ENCODE results near the gene FAM219A.
"Not testable (repeated sequence)": the region's sequence is repeated elsewhere in the genome, so short reads cannot be mapped to it uniquely, and the experiment has no call there.

FAM219A gene

DNA sequence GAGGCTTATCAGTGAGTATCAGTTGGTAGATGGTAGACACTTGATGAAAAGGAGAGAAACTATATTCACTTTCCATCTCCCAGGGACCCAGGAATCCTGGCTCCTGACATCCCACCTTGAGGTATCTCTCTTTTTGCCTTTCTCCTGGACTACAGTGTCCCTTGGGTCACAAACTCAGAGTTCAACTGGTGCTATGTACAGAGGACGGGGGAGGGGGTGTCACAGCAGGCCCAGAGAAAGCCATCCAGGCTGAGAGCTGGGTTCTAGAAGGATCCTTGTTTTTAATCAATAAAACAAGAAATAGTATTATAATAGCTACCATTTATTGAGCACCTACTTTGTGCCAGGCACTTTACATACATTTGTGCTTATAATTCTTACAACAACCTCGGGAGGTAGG is 92.0 kb downstream of the FAM219A start:
- Histone ChIP-seq H3K27me3 (no peaks in the 10 kb centered on the region), H3K4me3 (no peak overlapping the region), H3K4me1 (no peaks in the 10 kb centered on the region), H3K9ac (no peak overlapping the region), H3K4me2 (no peak overlapping the region), H4K20me1 (no peaks in the 10 kb centered on the region), H3K27ac (no peak overlapping the region), H3K9me3 (peaks cover 35% of the 10 kb centered on the region), H3K36me3 (peaks cover 29% of the 10 kb centered on the region)
- no peak for TF ChIP-seq Cebpa-rat (IDR thresholded peaks at IDR 0.05)

DNA sequence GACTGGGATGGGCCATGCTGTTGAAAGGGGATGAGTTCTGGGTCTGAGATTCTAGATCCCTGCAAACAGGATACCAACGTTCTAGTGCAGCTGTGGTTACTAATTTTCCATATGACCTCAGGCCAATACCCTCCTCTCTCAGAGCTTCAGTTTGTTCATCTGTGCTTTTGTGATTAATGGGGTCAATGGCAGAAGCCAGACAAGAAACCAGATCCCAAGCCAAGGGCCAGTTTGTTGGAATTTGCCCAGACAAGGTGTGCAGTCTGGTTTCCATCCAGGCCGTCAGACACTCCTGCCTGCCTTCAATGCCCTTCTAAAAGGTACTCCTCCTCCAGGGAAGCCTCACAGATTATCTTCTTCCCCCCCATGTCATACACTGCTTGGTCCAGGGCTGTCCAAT is 93.1 kb downstream of the FAM219A start:
- Histone ChIP-seq H3K36me3 (peaks cover 18% of the 10 kb centered on the region), H3K9me3 (peaks cover 24% of the 10 kb centered on the region), H3K27ac (no peak overlapping the region), H3K4me3 (no peak overlapping the region), H4K20me1 (no peaks in the 10 kb centered on the region), H3K9ac (no peak overlapping the region), H3K4me2 (no peak overlapping the region), H3K27me3 (no peaks in the 10 kb centered on the region), H3K4me1 (no peaks in the 10 kb centered on the region)
- no peak for TF ChIP-seq Cebpa-rat (IDR thresholded peaks at IDR 0.05)

GRCh38 chr9:34363619-34364351 is 94.6 kb downstream of the FAM219A start:
- Histone ChIP-seq H3K4me3 (no peak overlapping the region), H3K4me1 (no peaks in the 10 kb centered on the region), H4K20me1 (no peaks in the 10 kb centered on the region), H3K4me2 (no peak overlapping the region), H3K36me3 (peaks cover 10% of the 10 kb centered on the region), H3K9ac (no peak overlapping the region), H3K27me3 (no peaks in the 10 kb centered on the region), H3K27ac (no peak overlapping the region), H3K9me3 (peaks cover 20% of the 10 kb centered on the region)
- TF ChIP-seq Cebpa-rat (IDR thresholded peaks at IDR 0.05) = no peak

- no peak for TF ChIP-seq Cebpa-rat (IDR thresholded peaks at IDR 0.05)
- Histone ChIP-seq H3K9ac (no peak overlapping the region), H3K4me2 (no peak overlapping the region), H3K9me3 (peaks cover 9% of the 10 kb centered on the region), H3K27ac (no peak overlapping the region), H3K36me3 (peaks cover 4% of the 10 kb centered on the region), H3K4me1 (no peaks in the 10 kb centered on the region), H3K27me3 (no peaks in the 10 kb centered on the region), H3K4me3 (no peak overlapping the region), H4K20me1 (no peaks in the 10 kb centered on the region)
Observed at GRCh38 chr9:34362614-34363214, 95.7 kb downstream of the FAM219A start.

DNA sequence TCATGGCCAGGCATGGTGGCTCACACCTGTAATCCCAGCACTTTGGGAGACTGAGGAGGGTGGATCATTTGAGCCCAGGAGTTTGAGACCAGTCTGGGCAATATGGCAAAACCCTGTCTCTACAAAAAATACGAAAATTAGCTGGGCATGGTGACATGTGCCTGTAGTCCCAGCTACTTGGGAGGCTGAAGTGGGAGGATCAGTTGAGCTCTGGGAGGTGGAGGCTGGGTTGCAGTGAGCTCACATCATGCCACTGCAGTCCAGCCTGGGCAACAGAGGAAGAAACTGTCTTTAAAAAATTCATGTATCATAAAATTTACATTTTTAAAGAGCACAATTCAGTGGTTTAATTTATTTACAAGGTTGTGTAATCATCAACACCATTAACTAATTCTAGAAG is 105.4 kb downstream of the FAM219A start:
- H3K4me2 ChIP-seq, H3K4me3 ChIP-seq, H3K9ac ChIP-seq, H3K4me1 ChIP-seq, H4K20me1 ChIP-seq, H3K27ac ChIP-seq, H3K27me3 ChIP-seq, H3K36me3 ChIP-seq: not testable (repeated sequence)
- H3K9me3 ChIP-seq = peaks cover 14% of the 10 kb centered on the region

GRCh38 chr9:34352122-34352652 is 106.2 kb downstream of the FAM219A start:
- H4K20me1 ChIP-seq, H3K4me1 ChIP-seq, H3K9ac ChIP-seq, H3K36me3 ChIP-seq, H3K27ac ChIP-seq, H3K4me2 ChIP-seq, H3K4me3 ChIP-seq, H3K27me3 ChIP-seq: not testable (repeated sequence)
- H3K9me3 ChIP-seq = peaks cover 14% of the 10 kb centered on the region

DNA sequence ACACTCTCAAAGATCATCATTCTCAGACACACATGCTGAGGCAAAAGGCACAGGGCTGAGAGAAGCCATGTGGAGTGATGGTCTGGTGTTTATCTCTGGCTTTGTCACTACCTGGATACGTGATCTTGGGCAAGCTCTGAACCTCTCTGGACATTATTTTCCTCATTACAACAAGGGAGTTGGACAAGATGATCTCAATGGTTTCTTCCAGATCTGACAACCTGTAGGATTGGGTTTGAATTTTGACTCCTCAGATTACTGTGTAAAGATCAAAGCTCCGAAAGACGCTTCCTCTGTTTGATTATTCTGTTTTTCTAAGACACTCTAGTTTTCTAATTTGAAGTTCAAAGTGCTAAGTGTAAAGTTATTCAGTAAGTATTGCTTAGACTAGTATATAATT is 109.0 kb downstream of the FAM219A start:
- TF ChIP-seq Cebpa-rat (IDR thresholded peaks at IDR 0.05) = no peak

More for the DNA sequence above, 109.0 kb downstream of the FAM219A start:
- H3K9ac ChIP-seq = no peak overlapping the region
- no peaks in the 10 kb centered on the region for H3K4me1 ChIP-seq
- H4K20me1 ChIP-seq = no peaks in the 10 kb centered on the region
- no peak overlapping the region for H3K27ac ChIP-seq
- no peaks in the 10 kb centered on the region for H3K9me3 ChIP-seq
- no peaks in the 10 kb centered on the region for H3K27me3 ChIP-seq
- no peak overlapping the region for H3K4me2 ChIP-seq
- peaks cover 4% of the 10 kb centered on the region; the same call in 1 of the 2 replicates for H3K36me3 ChIP-seq
- H3K4me3 ChIP-seq = no peak overlapping the region

Data from BLaER1 (cell line).